Transverse colon (tissue), 4 donors: ENCODE measurements around the gene NUDCD2. TPM values are rescaled to one million over a fixed set of nuclear protein-coding genes. Genes with fewer than 3 reads are reported as not detected.
A peak's percentile ranks its signal among the peaks of the same experiment; 100 is the strongest.

ENCODE experiments used
- DNase-seq: peaks from one replicate; pipeline ENCODE4 v3.0.0-alpha.2; 2019
- H3K27ac ChIP-seq, 4 donors: fragments of 200-600 bp; sonication (generic); 2 replicates each; pipeline ENCODE4 v1.5.1; 2016 to 2018; ENCODE audit warnings: inconsistent platforms in 4 of 4
- H3K27me3 ChIP-seq: fragments of 200-600 bp; sonication (generic); 2 replicates; pipeline ENCODE4 v1.5.1; 2017; ENCODE audit warnings: inconsistent platforms
- H3K36me3 ChIP-seq, 4 donors: fragments of 200-600 bp; sonication (generic); 2 replicates each; pipeline ENCODE4 v1.5.1; 2017 to 2019; ENCODE audit warnings: inconsistent platforms in 4 of 4
- H3K4me1 ChIP-seq, 4 donors: fragments of 200-600 bp; sonication (generic); 2 replicates each; pipeline ENCODE4 v1.5.1; 2017 to 2020; ENCODE audit warnings: inconsistent platforms in 4 of 4
- H3K4me3 ChIP-seq, 4 donors: fragments of 200-600 bp; sonication (generic); 1 replicate in 1 of 4; 2 replicates in 3 of 4; pipeline versions ENCODE4 v1.5.1 to v1.6.1; 2017 to 2019; ENCODE audit warnings: inconsistent platforms in 4 of 4
- H3K9me3 ChIP-seq, 2 donors: fragments of 200-600 bp; sonication (generic); 2 replicates each; pipeline ENCODE4 v1.5.1; 2017 to 2019; ENCODE audit warnings: inconsistent platforms in 2 of 2
- EP300 ChIP-seq: sonication (generic); formaldehyde crosslinking; IDR thresholded peaks from one replicate; pipeline ENCODE4 v1.6.1; 2017; ENCODE audit warnings: antibody characterized with exemption, low read depth
- POLR2A ChIP-seq: fragments of 450-650 bp; IDR thresholded peaks from one replicate; pipeline ENCODE4 v1.6.1; 2016; ENCODE audit warnings: antibody characterized with exemption, mild to moderate bottlenecking, moderate library complexity
- POLR2AphosphoS5 ChIP-seq, 3 donors: sonication (generic); formaldehyde crosslinking; IDR thresholded peaks; one replicate each; pipeline ENCODE4 v1.6.1; 2016; ENCODE audit warnings: antibody characterized with exemption in 3 of 3
- WGBS, 2 donors: methylation state at CpG; one replicate each; pipeline ENCODE4 v1.1.5; 2018; ENCODE audit warnings: low coverage in 1 of 2; 5-methylcytosine and 5-hydroxymethylcytosine counted together
- in situ Hi-C, 4 donors: fragments of 200-750 bp; cut with MboI; loops; one replicate each; pipeline versions ENCODE4 v1.15.0 to v1.15.1; 2017; ENCODE audit warnings: low sequenced_read_pairs in 3 of 4, low pct_ligation_motif_present in 1 of 4, low pct_unique_long_range_greater_than_20kb in 1 of 4
- intact Hi-C: fragments of 100-400 bp; cut with DNase I; formaldehyde crosslinking; loops from one replicate; pipeline ENCODE4 v1.15.1; 2023; ENCODE audit warnings: low total_unique reads
- total RNA-seq, 4 donors: library from RNA; depleted of rRNA; stranded (reverse); fragments of >200 nt; gene quantifications; one replicate each; pipeline ENCODE4 v1.1.0, GENCODE V29; 2016
- TF ChIP-seq, protein P1 (sequence below), 5 experiments: fragments of 200-600 bp in 3 of 5; fragments of 450-650 bp in 2 of 5; sonication (generic) in 3 of 5; IDR thresholded peaks; 1 replicate in 2 of 5; 2 replicates in 3 of 5; pipeline ENCODE4 v1.5.1; 2016 to 2017; ENCODE audit warnings: antibody characterized with exemption in 5 of 5, inconsistent platforms in 3 of 5, mild to moderate bottlenecking in 2 of 5, moderate library complexity in 1 of 5

NUDCD2 gene
- total RNA-seq, 4 donors from 2014 or later, result 1.5 to 6.2 (median 3.1) TPM

DNA sequence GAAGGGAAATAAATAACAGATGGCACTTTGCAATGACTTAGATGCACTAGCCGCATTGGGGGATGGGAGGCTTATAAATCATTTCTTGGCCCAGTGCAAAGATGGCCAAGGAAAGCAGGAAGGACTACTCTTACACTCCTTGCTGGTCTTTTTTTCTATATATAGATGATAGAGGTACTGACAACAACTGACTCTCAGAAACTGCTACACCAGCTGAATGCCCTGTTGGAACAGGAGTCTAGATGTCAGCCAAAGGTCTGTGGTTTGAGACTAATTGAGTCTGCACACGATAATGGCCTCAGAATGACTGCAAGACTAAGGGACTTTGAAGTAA lies 20.8 kb downstream of the NUDCD2 start:
- Histone ChIP-seq H3K4me1 (peaks cover 16 to 69% (median 37%) of the 10 kb centered on the region in 4 donors), H3K9me3 (no peaks in the 10 kb centered on the region), H3K4me3 (peak overlapping the region in 3 of 4 donors; percentile 75 to 90 (median 75)), H3K27me3 (no peaks in the 10 kb centered on the region), H3K27ac (peak overlapping the region in 3 of 4 donors; percentile 91 to 97 (median 91)), H3K36me3 (peaks cover 0 to 30% (median 12%) of the 10 kb centered on the region in 4 donors)
- intact Hi-C loops (no loop called here), in situ Hi-C loops (no loop called here)
- DNase-seq, result no peak
- WGBS, 2 donors, result 26% methylated on average over 2 of the region's 2 CpGs; no CpG with 5 or more reads in 1 of the 2 donors
- TF ChIP-seq POLR2AphosphoS5 (IDR thresholded peaks at IDR 0.05) (no peak), EP300 (no peak), POLR2A (no peak)
- TF ChIP-seq, protein P1, sequence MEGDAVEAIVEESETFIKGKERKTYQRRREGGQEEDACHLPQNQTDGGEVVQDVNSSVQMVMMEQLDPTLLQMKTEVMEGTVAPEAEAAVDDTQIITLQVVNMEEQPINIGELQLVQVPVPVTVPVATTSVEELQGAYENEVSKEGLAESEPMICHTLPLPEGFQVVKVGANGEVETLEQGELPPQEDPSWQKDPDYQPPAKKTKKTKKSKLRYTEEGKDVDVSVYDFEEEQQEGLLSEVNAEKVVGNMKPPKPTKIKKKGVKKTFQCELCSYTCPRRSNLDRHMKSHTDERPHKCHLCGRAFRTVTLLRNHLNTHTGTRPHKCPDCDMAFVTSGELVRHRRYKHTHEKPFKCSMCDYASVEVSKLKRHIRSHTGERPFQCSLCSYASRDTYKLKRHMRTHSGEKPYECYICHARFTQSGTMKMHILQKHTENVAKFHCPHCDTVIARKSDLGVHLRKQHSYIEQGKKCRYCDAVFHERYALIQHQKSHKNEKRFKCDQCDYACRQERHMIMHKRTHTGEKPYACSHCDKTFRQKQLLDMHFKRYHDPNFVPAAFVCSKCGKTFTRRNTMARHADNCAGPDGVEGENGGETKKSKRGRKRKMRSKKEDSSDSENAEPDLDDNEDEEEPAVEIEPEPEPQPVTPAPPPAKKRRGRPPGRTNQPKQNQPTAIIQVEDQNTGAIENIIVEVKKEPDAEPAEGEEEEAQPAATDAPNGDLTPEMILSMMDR (IDR thresholded peaks at IDR 0.05), result no peak

DNA sequence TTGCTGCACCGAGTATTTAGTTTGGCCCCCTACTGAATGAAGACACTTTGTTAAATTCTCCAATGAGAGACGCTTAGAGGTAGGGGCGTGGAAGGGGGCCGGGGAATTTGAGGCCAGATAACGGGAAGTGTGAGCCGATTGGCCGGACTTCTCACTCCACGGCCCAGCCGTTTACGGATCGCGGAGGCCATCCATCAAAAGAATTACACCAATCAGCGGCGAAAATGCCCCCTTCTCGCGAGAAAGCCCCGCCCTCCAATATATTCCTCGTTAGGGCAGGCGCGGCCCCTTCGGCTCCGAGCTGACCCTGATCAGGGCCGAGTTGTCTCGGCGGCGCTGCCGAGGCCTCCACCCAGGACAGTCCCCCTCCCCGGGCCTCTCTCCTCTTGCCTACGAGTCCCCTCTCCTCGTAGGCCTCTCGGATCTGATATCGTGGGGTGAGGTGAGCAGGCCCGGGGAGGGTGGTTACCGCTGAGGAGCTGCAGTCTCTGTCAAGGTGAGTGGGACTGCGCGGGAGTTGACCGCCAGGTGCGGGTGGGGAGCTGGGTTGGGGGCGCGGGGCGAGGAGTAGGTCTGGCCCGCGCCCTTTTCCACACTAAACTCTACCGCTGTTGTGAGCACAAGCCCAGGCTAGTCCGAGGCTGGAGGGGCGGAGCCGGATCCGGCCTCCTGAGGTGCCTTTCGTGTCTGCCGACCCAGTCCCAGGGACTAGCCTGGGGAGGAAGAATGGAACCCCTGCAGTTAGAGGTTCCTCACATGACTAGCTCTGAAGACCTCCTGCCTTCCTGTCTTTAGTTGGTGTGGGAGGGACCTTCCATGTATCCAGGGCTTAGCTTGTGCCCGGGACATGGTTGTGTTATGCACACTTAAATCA lies 22.4 kb downstream of the NUDCD2 start, which contains the start of gene CCNG1:
Gene CCNG1 (plus strand): TSS at position 287 of the 874 bp plus-strand sequence. CDS start 1,662 bp downstream, outside the sequence.
- Histone ChIP-seq H3K4me1 (peaks cover 16 to 77% (median 44%) of the 10 kb centered on the region in 4 donors), H3K4me3 (peak within 1 kb of the TSS; percentile 48 to 90 (median 75)), H3K27me3 (no peaks in the 10 kb centered on the region), H3K36me3 (peaks cover 0 to 16% (median 5%) of the 10 kb centered on the region in 4 donors), H3K9me3 (no peaks in the 10 kb centered on the region), H3K27ac (peak within 1 kb of the TSS; percentile 91 to 97 (median 91))
- intact Hi-C loops (no loop called here), in situ Hi-C loops (no loop called here)
- 0% methylated on average over 4 to 34 of the region's 51 CpGs for WGBS, 2 donors
- TF ChIP-seq POLR2AphosphoS5 (IDR thresholded peaks at IDR 0.05), result peak; percentile 87 to 95 (median 94)
- TF ChIP-seq, protein P1 (IDR thresholded peaks at IDR 0.05), result peak in 3 of 5 experiments; percentile 6 to 42 (median 12)
- no peak for TF ChIP-seq EP300
- peak; percentile 93 for TF ChIP-seq POLR2A
- DNase-seq, result peak; percentile 96

DNA sequence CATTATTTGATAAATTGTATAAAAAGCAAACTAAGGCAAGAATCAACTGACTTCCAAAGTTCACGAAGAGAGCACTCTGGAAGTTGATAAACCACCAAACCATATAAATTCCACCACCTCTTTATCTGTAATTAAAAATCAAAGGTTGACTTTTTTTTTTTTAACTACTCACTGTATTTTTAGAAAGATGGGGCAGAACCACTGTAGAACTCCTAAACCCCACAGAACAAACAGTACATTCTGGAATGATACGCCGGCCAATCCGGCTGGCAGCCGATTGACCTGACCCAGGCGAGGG lies 22.9 kb downstream of the NUDCD2 start:
- Histone ChIP-seq H3K27me3 (no peaks in the 10 kb centered on the region), H3K27ac (peak overlapping the region; percentile 91 to 97 (median 91)), H3K4me3 (peak overlapping the region in 3 of 4 donors; percentile 75 to 90 (median 75)), H3K9me3 (no peaks in the 10 kb centered on the region), H3K4me1 (peaks cover 16 to 81% (median 44%) of the 10 kb centered on the region in 4 donors), H3K36me3 (peaks cover 0 to 10% (median 3%) of the 10 kb centered on the region in 4 donors)
- TF ChIP-seq POLR2A (no peak), POLR2AphosphoS5 (IDR thresholded peaks at IDR 0.05) (no peak)
- in situ Hi-C loops, result no loop called here
- no peak for DNase-seq
- 0 to 4% methylated on average over 4 to 6 of the region's 6 CpGs for WGBS, 2 donors
- intact Hi-C loops, result no loop called here

DNA sequence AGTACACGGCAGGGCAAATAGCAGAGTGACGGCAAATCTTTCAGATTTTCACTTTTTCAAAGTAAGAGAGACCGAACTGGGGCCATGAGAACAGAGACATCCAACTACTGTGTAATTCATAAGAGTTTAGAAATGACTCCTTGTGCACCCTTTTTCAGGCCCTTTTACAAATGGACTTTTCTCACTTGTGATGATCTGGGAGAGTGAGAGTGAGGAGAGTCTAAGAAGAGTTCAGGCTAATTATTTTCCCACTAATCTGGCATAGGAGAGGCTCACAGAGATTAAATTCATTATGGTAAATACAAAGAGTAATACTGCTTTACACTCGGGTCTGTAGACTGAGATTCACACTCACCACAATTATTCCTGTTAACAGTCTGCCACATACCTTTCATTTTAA lies 23.4 kb downstream of the NUDCD2 start:
- peaks cover 0 to 6% (median under 1%) of the 10 kb centered on the region in 4 donors for H3K36me3 ChIP-seq
- H3K4me3 ChIP-seq, result peak overlapping the region in 3 of 4 donors; percentile 75 to 90 (median 75)
- 68 to 76% methylated on average over 4 of the region's 4 CpGs for WGBS, 2 donors
- intact Hi-C loops (no loop called here), in situ Hi-C loops (no loop called here)
- H3K9me3 ChIP-seq, result no peaks in the 10 kb centered on the region
- peak overlapping the region; percentile 91 to 97 (median 91) for H3K27ac ChIP-seq
- H3K27me3 ChIP-seq, result no peaks in the 10 kb centered on the region
- peaks cover 16 to 81% (median 44%) of the 10 kb centered on the region in 4 donors for H3K4me1 ChIP-seq
- TF ChIP-seq EP300 (no peak), POLR2A (no peak), POLR2AphosphoS5 (IDR thresholded peaks at IDR 0.05) (no peak)
- TF ChIP-seq, protein P1 (IDR thresholded peaks at IDR 0.05), result no peak
- DNase-seq, result no peak
